COR-L47 (cell line): ENCODE data around the gene CEP76.
A peak's percentile ranks its signal among the peaks of the same experiment; 100 is the strongest.

ENCODE experiments used
- DNase-seq: peaks from one replicate; lab custom pipeline; 2025; lab: John Stamatoyannopoulos, UW

Gene CEP76

DNA sequence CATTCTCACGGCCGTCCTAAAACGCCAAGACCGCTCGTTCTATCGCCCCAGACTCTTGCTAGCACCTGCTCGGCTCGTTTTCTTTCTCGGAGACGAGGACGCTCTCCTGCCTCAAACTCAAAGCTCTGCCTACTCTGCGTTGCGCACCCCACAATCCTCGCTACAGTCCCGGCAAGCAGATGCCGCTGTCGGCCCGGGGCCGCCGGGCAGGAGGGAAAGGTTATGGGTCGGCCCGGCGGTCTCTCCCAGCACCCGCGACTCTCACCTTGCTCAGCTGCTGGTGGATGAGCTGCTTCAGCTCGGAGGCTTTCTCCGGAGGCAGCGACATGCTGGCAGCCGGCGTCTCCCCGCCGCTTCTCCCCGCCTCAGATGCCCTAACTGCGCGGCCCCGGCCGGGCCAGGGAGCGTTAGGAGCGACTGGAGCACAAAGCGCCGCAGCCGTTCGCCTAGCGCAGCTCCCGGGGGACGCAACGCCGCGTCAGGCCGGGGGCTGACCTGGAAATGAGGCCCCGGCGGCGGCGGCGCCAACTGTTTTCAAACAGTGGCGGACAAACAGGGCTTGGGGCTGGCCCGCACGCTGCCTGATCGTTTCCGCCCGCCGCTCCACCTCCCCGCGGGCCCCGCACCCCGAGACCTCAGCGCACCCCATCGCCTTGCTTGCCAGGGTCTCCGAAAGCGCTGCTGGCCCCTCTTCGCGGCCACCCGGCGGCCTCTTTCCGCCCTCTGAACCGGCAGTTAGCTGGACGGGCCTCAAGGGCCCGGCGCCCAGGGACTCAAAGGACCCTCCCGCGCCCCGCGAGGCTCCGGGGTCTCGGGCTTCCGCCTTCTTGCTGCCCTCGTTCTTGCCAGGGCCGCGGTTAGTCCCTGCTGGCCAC is at the start of gene CEP76, which contains the start of gene PSMG2:
Gene CEP76, minus strand, starts transcription at position 503 of the 875 bp plus-strand sequence. Its CDS starts 175 bp downstream, at position 328.
Gene PSMG2, plus strand, starts transcription at position 822 of the 875 bp plus-strand sequence. CDS start 66 bp downstream, outside the sequence.
- peak; percentile 90 for DNase-seq

DNA sequence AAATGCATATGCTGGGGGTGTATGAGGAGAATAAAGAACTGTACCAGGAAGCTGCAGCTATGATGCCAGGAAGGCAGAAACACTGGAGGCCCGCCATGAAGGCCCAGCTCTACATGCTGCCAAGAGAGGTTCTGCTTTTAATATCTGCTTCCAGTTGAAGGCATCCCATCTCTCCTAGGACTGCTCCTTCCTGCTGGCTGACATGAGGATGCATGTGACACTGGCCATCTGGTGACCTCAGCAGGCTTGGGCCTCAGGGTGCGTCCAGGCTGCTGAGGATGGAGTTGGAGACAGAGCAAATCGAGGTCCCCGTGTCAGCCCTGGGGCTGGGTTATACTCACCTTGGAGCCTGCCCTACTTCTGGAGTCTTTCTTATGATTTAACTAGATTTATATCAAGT is 49.4 kb upstream of the CEP76 start:
- DNase-seq, result no peak

DNA sequence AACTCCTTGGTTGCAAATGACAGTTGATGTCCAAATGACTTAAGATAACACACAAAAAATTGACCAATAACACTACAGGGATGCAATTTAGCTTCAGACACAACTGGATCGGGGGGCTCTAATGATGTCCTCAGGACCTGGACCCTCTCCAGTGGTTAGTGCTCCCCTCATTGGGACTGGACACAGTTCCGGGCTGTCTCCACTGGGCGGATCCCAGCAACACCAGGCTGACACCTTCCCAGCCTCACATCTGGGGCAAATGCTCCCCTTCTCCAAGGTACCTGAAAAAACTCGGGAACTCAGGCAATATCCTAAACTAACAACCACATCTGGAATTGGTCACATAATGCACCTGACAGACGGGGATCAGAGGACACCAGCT is 49.0 kb upstream of the CEP76 start:
- DNase-seq, result no peak

GRCh38 chr18:12750715-12751502 is 48.4 kb upstream of the CEP76 start:
- no peak for DNase-seq

- no peak for DNase-seq
Measured at GRCh38 chr18:12750076-12750714, 47.7 kb upstream of the CEP76 start.

- no peak for DNase-seq
Measured at GRCh38 chr18:12749121-12749520, 46.6 kb upstream of the CEP76 start.

DNA sequence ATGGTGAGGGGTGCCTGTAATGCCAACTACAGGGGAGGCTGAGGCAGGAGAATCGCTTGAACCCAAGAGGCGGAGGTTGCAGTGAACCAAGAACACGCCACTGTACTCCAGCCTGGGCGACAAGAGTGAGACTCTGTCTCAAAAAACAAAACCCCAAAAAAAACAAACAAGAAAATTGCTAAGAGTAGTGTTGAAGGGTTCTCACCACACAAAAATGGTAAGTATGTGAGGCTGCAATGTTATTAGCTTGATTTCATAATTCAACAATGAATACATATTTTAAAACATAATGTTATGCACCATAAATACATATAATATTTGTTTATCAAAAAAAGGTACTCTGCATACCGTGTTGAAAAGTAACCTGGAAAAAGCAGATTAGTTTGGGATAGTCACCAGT is 46.1 kb upstream of the CEP76 start:
- no peak for DNase-seq

DNA sequence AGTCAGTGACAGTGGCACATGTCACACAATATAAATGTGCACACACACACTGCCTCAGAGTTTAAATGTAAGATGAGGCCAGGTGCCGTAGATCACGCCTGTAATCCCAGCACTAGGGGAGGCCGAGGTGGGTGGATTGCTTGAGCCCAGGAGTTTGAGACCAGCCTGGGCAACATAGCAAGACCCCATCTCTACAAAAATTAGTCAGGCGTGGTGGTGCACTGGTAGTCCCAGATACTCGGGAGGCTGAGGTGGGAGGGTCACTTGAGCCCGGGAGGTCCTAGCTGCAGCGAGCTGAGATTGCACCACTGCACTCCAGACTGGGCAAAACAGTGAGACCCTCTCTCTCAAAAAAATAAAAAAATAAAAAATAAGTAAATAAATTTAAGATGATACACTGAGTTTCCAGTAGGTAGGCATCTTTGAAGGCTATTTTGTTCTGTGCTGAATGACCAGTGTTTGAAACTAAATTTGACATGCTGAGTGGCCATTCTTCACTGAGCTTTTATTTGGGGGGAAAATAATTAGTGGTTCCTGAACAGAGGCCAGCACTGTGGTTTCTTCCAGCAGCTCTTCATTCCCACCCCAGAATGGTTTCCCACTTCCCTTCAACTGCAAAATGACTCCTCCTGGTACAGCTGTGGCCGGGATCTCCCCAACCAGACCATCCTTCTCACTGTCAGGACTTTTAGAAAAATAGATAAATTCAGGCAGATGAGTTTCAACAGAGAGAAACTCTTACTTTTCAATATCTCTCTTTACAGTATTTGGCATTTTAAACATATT is 45.2 kb upstream of the CEP76 start:
- no peak for DNase-seq

- DNase-seq, result no peak
Measured at GRCh38 chr18:12745095-12745795, 42.7 kb upstream of the CEP76 start.

- DNase-seq, result peak; percentile 41
Measured at GRCh38 chr18:12744103-12744502, 41.6 kb upstream of the CEP76 start.

- DNase-seq, result no peak
Measured at GRCh38 chr18:12742453-12742852, 39.9 kb upstream of the CEP76 start.

GRCh38 chr18:12741351-12741750 is 38.8 kb upstream of the CEP76 start:
- DNase-seq, result peak; percentile 79

DNA sequence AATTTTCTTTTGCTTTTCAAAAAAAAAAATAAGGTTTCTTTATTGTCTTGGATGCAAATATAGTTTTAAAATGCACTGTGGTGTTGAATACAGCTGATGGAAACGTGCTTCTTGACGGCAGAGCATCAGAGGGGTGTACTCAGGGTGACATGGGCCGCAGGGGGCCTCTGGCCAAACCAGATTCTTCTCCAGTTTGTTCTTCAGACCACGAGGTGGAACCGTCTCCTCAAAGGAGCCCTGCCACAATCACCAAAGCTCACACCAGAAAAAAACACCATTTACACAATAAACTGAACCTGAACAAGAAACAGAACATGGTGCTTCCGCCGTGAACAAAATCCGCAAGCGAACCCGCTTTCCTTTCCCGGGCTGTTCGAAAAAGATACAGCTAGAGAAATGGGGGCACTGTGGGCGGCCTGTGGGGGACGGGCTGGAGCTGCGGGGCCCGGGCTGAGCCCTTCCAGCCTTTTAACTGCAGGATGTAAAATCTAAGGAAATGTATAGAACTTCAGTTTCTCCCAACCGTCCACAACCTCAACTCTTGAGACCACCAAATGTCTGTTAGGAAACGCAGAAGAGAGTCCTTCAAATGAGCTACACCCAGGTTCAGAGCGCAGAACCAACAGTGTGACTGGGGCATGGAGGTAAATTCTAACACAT is 34.9 kb upstream of the CEP76 start:
- no peak for DNase-seq

- DNase-seq, result peak; percentile 75
Measured at GRCh38 chr18:12726774-12727550, 24.4 kb upstream of the CEP76 start.

- DNase-seq, result no peak
Measured at GRCh38 chr18:12726331-12726730, 23.8 kb upstream of the CEP76 start.

GRCh38 chr18:12722731-12723130 is 20.2 kb upstream of the CEP76 start:
- DNase-seq, result no peak

GRCh38 chr18:12721495-12722275 is 19.2 kb upstream of the CEP76 start:
- DNase-seq, result no peak

GRCh38 chr18:12711446-12711845 is 8.9 kb upstream of the CEP76 start:
- DNase-seq, result no peak

DNA sequence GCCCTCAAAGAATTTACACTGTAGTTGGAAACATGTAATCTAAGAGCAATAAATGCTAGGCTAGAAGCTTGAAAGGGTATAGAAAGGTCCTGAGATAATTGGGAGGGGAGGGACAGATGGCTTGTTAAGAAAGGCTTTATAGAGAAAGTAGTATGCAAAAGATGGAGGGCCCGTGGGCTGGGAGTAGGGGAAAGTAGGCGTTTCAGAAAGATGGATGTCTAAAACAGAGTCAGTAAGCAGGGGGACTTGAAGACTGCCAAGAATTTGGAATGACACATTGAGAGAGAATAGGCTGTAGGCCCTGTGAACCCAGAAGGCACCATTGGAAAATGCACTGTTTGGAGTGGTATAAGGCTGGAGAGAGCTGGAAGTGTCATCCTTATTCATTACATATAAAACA is 1.1 kb upstream of the CEP76 start:
- DNase-seq, result peak; percentile 18
